ENCODE results near the gene ADAT3. TPM values are rescaled to one million over a fixed set of nuclear protein-coding genes. Genes with fewer than 3 reads are reported as not detected.
"Not testable (repeated sequence)": the region's sequence is repeated elsewhere in the genome, so short reads cannot be mapped to it uniquely, and the experiment has no call there.

Gene ADAT3
- total RNA-seq, 4 donors from 2014 or later, result 4.7 to 20.4 (median 11.1) TPM

DNA sequence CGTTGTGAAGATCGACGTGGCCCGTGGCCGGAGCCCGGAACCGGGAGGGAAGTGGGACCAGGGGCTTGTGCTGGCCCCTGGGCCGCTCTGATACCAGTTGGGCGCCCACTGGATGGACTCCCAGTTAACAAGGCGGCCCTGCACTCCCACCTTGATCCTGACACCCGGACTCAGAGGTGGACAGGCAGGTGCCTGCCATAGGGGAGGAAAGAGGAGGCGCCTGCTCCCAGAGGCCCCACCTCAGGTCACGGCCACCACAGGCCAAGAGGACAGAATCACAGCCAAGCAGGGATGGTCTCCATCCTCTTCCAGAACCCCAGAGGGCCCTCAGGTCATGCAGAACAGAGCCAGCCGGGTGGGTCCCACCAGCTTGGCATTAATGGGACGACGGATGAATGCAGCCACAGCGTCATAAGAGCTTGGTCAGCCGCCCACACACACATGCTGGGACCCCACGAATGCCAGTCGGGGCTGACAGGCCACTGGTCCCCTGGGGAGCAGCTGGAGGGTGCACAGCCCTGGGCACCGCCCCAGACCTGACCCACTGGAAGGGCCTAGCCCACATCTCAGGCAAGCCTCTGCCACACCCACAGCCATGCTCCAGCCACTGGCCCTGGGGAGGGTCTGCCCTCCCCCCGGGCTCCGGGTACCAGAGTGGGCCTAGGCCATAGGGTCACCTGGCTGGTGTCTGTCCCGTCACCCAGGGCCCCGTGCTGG, 32.2 kb upstream of the ADAT3 start:
- H3K36me3 ChIP-seq, result peaks cover 0 to 34% (median 0%) of the 10 kb centered on the region in 3 donors
- H3K27me3 ChIP-seq, result no peaks in the 10 kb centered on the region
- WGBS, 2 donors, result 80% methylated on average over 1 of the region's 25 CpGs; no CpG with 5 or more reads in 1 of the 2 donors
- H3K4me3 ChIP-seq, result peak overlapping the region in 3 of 4 donors; percentile 54 to 96 (median 96)
- no peak for DNase-seq
- H3K4me1 ChIP-seq, result peaks cover 38 to 66% (median 39%) of the 10 kb centered on the region in 3 donors
- H3K27ac ChIP-seq, result peak overlapping the region; percentile 82 to 97 (median 94)
- no peak for TF ChIP-seq POLR2A (IDR thresholded peaks at IDR 0.05)
- TF ChIP-seq, protein P1, sequence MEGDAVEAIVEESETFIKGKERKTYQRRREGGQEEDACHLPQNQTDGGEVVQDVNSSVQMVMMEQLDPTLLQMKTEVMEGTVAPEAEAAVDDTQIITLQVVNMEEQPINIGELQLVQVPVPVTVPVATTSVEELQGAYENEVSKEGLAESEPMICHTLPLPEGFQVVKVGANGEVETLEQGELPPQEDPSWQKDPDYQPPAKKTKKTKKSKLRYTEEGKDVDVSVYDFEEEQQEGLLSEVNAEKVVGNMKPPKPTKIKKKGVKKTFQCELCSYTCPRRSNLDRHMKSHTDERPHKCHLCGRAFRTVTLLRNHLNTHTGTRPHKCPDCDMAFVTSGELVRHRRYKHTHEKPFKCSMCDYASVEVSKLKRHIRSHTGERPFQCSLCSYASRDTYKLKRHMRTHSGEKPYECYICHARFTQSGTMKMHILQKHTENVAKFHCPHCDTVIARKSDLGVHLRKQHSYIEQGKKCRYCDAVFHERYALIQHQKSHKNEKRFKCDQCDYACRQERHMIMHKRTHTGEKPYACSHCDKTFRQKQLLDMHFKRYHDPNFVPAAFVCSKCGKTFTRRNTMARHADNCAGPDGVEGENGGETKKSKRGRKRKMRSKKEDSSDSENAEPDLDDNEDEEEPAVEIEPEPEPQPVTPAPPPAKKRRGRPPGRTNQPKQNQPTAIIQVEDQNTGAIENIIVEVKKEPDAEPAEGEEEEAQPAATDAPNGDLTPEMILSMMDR (IDR thresholded peaks at IDR 0.05), result no peak
- H3K9me3 ChIP-seq, result no peaks in the 10 kb centered on the region
- intact Hi-C loops (cut with DNase I), result no loop called here

DNA sequence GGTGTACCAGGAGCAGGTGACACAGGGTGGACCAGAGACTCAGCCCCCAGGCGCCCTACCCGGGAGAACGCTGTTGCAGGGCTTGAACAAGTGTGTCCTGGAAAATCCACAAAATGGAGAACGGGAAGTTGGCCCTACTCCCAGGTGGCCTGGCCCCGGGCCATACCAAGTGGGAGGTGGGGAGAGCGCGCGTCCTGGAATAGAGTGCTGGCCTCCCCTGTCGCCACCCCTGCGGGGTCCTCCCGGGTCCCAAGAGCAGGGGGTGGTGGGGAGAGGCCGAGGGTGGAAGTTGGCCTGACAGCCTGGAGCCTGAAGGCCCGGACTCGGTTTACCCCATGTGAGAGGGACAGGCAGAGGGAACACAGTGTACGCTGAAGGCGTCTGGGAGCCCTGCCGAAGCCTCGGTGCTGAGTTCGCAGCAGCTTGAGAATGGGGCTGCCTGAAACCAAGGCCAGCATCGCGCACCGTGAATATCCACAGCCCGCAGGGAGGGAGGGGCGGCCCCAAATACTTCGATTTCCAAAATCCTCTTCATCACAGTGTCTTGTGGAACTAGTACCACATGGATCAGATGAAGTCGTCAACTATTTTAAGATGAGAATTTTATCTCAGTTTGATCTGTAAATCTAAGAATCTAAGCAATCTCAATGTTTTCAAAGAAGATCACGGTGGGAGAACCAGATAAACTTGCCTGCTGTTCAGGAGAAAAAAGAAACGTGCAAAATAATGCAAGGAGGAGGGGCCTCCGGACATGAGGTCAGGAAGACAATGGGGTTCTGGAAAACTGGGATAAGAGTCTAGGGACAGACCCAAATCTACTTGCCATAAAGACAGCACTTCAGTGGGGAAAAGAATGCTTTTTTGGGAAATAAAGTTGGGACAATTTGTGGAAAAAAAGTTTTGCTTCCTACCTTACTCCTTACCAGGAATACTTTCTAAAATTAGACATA, 31.4 kb upstream of the ADAT3 start:
- H3K4me3 ChIP-seq, result peak overlapping the region in 3 of 4 donors; percentile 54 to 96 (median 96)
- peaks cover 38 to 64% (median 39%) of the 10 kb centered on the region in 3 donors for H3K4me1 ChIP-seq
- TF ChIP-seq, protein P1 (IDR thresholded peaks at IDR 0.05), result no peak
- TF ChIP-seq POLR2A (IDR thresholded peaks at IDR 0.05), result no peak
- 36 to 51% methylated on average over 22 to 23 of the region's 29 CpGs for WGBS, 2 donors
- peak overlapping the region; percentile 82 to 97 (median 94) for H3K27ac ChIP-seq
- H3K27me3 ChIP-seq, result no peaks in the 10 kb centered on the region
- no peaks in the 10 kb centered on the region for H3K9me3 ChIP-seq
- no peak for DNase-seq
- H3K36me3 ChIP-seq, result peaks cover 0 to 38% (median 0%) of the 10 kb centered on the region in 3 donors
- intact Hi-C loops (cut with DNase I), result no loop called here

DNA sequence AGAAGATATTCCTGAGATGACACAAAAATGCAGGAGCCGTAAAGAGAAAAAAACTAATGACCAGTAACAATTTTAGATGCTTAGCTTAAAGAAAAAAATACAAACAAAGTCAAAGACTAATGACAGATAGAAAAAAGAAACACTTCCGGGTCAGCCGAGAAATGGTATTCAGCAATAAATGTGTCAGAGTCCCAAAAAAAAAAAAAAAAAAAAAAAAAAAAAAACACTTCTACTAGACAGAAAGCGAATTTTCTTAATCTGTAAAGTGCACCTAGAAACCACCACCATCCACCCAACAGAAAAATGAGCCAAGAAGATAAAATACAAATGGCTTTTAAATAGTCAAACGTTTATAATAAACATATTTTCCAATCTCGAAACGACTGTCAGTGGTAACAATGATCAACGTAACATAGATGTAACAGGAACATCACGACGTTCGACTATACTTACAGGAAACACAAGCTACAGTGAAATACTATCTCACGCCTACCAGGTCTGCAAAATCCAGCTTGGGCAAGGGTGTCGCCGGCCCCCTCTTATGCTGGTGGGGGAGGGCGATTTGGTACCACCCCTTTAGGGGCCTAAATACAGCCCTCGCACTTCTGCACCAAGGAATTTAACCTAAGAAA, 30.5 kb upstream of the ADAT3 start:
- Histone ChIP-seq H3K4me1 (peaks cover 38 to 60% (median 39%) of the 10 kb centered on the region in 3 donors), H3K4me3 (peak overlapping the region; percentile 69 to 99 (median 96)), H3K27ac (peak overlapping the region; percentile 93 to 98 (median 96)), H3K9me3 (no peaks in the 10 kb centered on the region), H3K36me3 (peaks cover 0 to 45% (median 0%) of the 10 kb centered on the region in 3 donors), H3K27me3 (no peaks in the 10 kb centered on the region)
- 3 to 4% methylated on average over 16 of the region's 16 CpGs for WGBS, 2 donors
- intact Hi-C loops (cut with DNase I), result no loop called here
- no peak for DNase-seq
- TF ChIP-seq POLR2A (IDR thresholded peaks at IDR 0.05), result no peak
- TF ChIP-seq, protein P1 (IDR thresholded peaks at IDR 0.05), result no peak

DNA sequence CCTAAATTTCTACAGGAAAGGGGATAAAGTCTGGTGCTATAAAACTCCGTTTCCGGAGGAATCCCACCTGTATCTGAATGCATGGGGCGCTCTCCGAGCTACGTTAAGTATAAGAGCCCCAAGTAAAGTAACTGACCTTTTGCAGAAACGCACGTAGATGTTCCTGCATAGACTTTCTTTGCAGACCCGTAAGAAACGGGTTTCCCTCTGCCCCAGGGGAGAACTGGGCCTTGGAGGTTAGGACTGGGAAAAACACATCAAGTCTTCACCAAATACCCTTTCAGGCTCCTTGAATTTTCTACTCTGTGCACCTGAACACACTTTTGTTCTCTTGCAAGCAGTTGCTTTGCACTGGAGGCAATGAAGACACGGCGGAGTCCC, 29.9 kb upstream of the ADAT3 start:
- Histone ChIP-seq H3K4me1 (peaks cover 41 to 65% (median 42%) of the 10 kb centered on the region in 3 donors), H3K27ac (peak overlapping the region; percentile 93 to 98 (median 96)), H3K36me3 (peaks cover 0 to 46% (median 0%) of the 10 kb centered on the region in 3 donors), H3K4me3 (peak overlapping the region; percentile 69 to 99 (median 96))
- H3K9me3 ChIP-seq; DNase-seq; H3K27me3 ChIP-seq; intact Hi-C loops (cut with DNase I): not testable (repeated sequence)
- 2 to 3% methylated on average over 7 to 9 of the region's 11 CpGs for WGBS, 2 donors

Measured in esophagus squamous epithelium (tissue), 5 donors.